HepG2 (cell line): ENCODE measurements around the gene MAN2A1. TPM values are rescaled to one million over a fixed set of nuclear protein-coding genes. Genes with fewer than 3 reads are reported as not detected.

ENCODE experiments used
- DR1 ChIP-seq: sonication (generic); formaldehyde crosslinking; IDR thresholded peaks from 2 replicates; pipeline ENCODE4 v1.8.0; 2021; ENCODE audit warnings: mild to moderate bottlenecking, missing genetic modification reagents, inconsistent platforms
- ETV5 ChIP-seq: IDR thresholded peaks from 2 replicates; pipeline ENCODE4 v1.6.1; 2018; ENCODE audit warnings: missing biosample characterization, missing genetic modification reagents, inconsistent platforms, borderline replicate concordance
- HNF4G ChIP-seq, 2 experiments: sonication (generic) in 1 of 2; formaldehyde crosslinking in 1 of 2; IDR thresholded peaks; 2 replicates each; pipeline versions ENCODE4 v1.4.0 to v1.6.1; 2011 to 2020; ENCODE audit warnings: borderline replicate concordance in 2 of 2, low read depth in 2 of 2, mild to moderate bottlenecking in 2 of 2, low read length in 1 of 2, missing genetic modification reagents in 1 of 2, moderate library complexity in 1 of 2
- MAF1 ChIP-seq: sonication (generic); formaldehyde crosslinking; IDR thresholded peaks from 2 replicates; pipeline ENCODE4 v1.5.0; 2020; ENCODE audit warnings: missing genetic modification reagents, borderline replicate concordance
- MEIS1 ChIP-seq: sonication (generic); formaldehyde crosslinking; IDR thresholded peaks from 2 replicates; pipeline ENCODE4 v1.9.0; 2021; ENCODE audit warnings: mild to moderate bottlenecking, missing genetic modification reagents, moderate library complexity, borderline replicate concordance
- NR2F6 ChIP-seq, 2 experiments: IDR thresholded peaks; 2 replicates each; pipeline ENCODE4 v1.6.1; 2016; ENCODE audit warnings: antibody characterized with exemption in 1 of 2, mild to moderate bottlenecking in 1 of 2
- ONECUT2 ChIP-seq: sonication (generic); formaldehyde crosslinking; IDR thresholded peaks from 2 replicates; pipeline ENCODE4 v1.4.0; 2020; ENCODE audit warnings: missing genetic modification reagents
- YEATS4 ChIP-seq: sonication (generic); formaldehyde crosslinking; IDR thresholded peaks from 2 replicates; pipeline ENCODE4 v1.4.0; 2020; ENCODE audit warnings: missing genetic modification reagents, borderline replicate concordance
- ZFP62 ChIP-seq: sonication (generic); formaldehyde crosslinking; IDR thresholded peaks from 2 replicates; pipeline ENCODE4 v1.4.0; 2020; ENCODE audit warnings: missing genetic modification reagents
- ZNF563 ChIP-seq: sonication (generic); formaldehyde crosslinking; IDR thresholded peaks from 2 replicates; pipeline ENCODE4 v1.8.0; 2022; ENCODE audit warnings: mild to moderate bottlenecking, moderate library complexity, missing genetic modification reagents
- polyA plus RNA-seq, 8 experiments: library from polyadenylated mRNA; depleted of rRNA in 3 of 8; stranded (reverse) in 7 of 8; unstranded in 1 of 8; fragments of >200 nt; fragmentation: Illumina TruSeq in 4 of 8; extraction: Trizol in 4 of 8; gene quantifications; 2 replicates each; pipeline versions ENCODE4 v1.2.1 to v1.2.3, GENCODE V29; 2011 to 2016; ENCODE audit warnings: low read depth in 4 of 8, missing spikeins in 1 of 8, mixed read lengths in 1 of 8; ENCODE audit not compliant: insufficient read depth in 1 of 8
- total RNA-seq, 5 experiments: library from RNA; depleted of rRNA; stranded (reverse); fragments of >200 nt; fragmentation: Illumina TruSeq; extraction: Trizol; gene quantifications; 2 replicates each; pipeline ENCODE4 v1.2.3, GENCODE V29; 2016; ENCODE audit warnings: low read depth in 1 of 5
- TF ChIP-seq, protein P1 (sequence below): sonication (generic); formaldehyde crosslinking; IDR thresholded peaks from 2 replicates; pipeline ENCODE4 v1.5.0; 2020; ENCODE audit warnings: missing genetic modification reagents, mild to moderate bottlenecking, borderline replicate concordance
- TF ChIP-seq, protein P2 (sequence below): sonication (generic); formaldehyde crosslinking; IDR thresholded peaks from 2 replicates; pipeline ENCODE4 v1.4.0; 2020; ENCODE audit warnings: missing genetic modification reagents
- TF ChIP-seq, protein P3 (sequence below): sonication (generic); formaldehyde crosslinking; IDR thresholded peaks from 2 replicates; pipeline ENCODE4 v1.4.0; 2020; ENCODE audit warnings: missing genetic modification reagents, mild to moderate bottlenecking, borderline replicate concordance
- TF ChIP-seq, protein P4 (sequence below): sonication (generic); formaldehyde crosslinking; IDR thresholded peaks from 2 replicates; pipeline ENCODE4 v1.4.0; 2020; ENCODE audit warnings: missing genetic modification reagents
- TF ChIP-seq, protein P5 (sequence below): IDR thresholded peaks from 2 replicates; pipeline ENCODE4 v1.6.1; 2016; ENCODE audit warnings: low read depth
- TF ChIP-seq, protein P6 (sequence below): sonication (generic); formaldehyde crosslinking; IDR thresholded peaks from 2 replicates; pipeline ENCODE4 v1.8.0; 2022; ENCODE audit warnings: low read depth, missing genetic modification reagents
- TF ChIP-seq, protein P7 (sequence below): sonication (generic); formaldehyde crosslinking; IDR thresholded peaks from 2 replicates; pipeline ENCODE4 v1.5.1; 2020; ENCODE audit warnings: missing genetic modification reagents, mild to moderate bottlenecking, borderline replicate concordance

The MAN2A1 gene
- total and polyA plus RNA-seq, 2 of the 13 experiments (the other 11 are each of a cell fraction or from before 2014, with no cell fraction given) = 56.2 to 80.5 TPM

DNA sequence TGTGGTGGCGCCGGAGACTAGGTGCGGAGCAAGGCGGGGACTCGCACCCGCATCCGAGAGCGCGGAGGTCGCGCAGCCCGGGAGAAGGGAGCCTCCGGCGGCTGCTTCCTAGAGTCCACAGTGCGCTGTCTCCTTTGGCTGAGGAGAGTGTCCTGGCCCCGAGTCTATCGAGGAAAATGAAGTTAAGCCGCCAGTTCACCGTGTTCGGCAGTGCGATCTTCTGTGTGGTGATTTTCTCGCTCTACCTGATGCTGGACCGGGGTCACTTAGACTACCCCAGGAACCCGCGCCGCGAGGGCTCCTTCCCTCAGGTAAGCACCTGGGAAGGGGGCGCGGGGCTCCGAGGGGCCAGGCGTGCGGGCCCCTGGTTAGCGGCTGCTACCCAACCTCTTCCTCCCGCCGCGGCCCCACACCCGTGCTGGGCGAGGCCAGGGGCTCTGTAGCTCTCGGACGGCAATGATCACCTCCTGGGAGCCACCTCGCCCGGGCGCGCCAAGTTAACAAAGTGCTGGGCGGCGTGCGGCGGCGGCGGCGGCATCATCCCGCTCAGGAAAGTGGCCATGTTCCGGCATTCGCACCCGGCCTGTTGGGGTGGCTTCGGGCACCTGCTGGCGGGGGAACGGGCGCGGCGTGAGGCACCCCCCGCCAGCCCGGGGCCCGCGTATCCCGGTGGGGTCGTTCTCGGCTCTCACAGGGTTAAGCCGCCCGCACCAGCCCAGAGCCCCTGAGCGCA lies 681 bp downstream of the MAN2A1 start (continued):
- TF ChIP-seq ZFP62 (no peak), NR2F6 (IDR thresholded peaks at IDR 0.05) (no peak), NR2F6 (CRISPR knock-in tag; IDR thresholded peaks at IDR 0.05) (no peak), HNF4G (IDR thresholded peaks at IDR 0.05; ENCODE audit: borderline replicate concordance, low read depth, low read length) (no peak), HNF4G (CRISPR knock-in tag; IDR thresholded peaks at IDR 0.05; ENCODE audit: borderline replicate concordance, low read depth) (no peak), MAF1 (CRISPR knock-in tag) (no peak), ETV5 (0 out of 2 replicates have a peak, but pooled peaks have one; percentile 8), ONECUT2 (no peak), DR1 (no peak), ZNF563 (CRISPR knock-in tag) (0 out of 2 replicates have a peak, but pooled peaks have one; percentile 39), MEIS1 (CRISPR knock-in tag) (no peak), YEATS4 (CRISPR knock-in tag) (peak; percentile 12; the same call in 1 of the 2 replicates)
- TF ChIP-seq, protein P1, sequence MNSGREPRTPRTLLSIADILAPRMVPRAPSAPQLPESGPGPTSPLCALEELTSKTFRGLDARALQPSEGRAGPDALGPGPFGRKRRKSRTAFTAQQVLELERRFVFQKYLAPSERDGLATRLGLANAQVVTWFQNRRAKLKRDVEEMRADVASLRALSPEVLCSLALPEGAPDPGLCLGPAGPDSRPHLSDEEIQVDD = no peak
- TF ChIP-seq, protein P2, sequence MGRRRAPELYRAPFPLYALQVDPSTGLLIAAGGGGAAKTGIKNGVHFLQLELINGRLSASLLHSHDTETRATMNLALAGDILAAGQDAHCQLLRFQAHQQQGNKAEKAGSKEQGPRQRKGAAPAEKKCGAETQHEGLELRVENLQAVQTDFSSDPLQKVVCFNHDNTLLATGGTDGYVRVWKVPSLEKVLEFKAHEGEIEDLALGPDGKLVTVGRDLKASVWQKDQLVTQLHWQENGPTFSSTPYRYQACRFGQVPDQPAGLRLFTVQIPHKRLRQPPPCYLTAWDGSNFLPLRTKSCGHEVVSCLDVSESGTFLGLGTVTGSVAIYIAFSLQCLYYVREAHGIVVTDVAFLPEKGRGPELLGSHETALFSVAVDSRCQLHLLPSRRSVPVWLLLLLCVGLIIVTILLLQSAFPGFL (CRISPR knock-in tag) = no peak
- TF ChIP-seq, protein P3, sequence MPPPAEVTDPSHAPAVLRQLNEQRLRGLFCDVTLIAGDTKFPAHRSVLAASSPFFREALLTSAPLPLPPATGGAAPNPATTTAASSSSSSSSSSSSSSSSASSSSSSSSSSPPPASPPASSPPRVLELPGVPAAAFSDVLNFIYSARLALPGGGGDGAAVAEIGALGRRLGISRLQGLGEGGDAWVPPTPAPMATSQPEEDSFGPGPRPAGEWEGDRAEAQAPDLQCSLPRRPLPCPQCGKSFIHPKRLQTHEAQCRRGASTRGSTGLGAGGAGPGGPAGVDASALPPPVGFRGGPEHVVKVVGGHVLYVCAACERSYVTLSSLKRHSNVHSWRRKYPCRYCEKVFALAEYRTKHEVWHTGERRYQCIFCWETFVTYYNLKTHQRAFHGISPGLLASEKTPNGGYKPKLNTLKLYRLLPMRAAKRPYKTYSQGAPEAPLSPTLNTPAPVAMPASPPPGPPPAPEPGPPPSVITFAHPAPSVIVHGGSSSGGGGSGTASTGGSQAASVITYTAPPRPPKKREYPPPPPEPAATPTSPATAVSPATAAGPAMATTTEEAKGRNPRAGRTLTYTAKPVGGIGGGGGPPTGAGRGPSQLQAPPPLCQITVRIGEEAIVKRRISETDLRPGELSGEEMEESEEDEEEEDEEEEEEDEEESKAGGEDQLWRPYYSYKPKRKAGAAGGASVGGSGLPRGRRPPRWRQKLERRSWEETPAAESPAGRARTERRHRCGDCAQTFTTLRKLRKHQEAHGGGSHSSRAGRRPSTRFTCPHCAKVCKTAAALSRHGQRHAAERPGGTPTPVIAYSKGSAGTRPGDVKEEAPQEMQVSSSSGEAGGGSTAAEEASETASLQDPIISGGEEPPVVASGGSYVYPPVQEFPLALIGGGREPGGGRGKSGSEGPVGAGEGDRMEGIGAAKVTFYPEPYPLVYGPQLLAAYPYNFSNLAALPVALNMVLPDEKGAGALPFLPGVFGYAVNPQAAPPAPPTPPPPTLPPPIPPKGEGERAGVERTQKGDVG (CRISPR knock-in tag) = no peak
- TF ChIP-seq, protein P4, sequence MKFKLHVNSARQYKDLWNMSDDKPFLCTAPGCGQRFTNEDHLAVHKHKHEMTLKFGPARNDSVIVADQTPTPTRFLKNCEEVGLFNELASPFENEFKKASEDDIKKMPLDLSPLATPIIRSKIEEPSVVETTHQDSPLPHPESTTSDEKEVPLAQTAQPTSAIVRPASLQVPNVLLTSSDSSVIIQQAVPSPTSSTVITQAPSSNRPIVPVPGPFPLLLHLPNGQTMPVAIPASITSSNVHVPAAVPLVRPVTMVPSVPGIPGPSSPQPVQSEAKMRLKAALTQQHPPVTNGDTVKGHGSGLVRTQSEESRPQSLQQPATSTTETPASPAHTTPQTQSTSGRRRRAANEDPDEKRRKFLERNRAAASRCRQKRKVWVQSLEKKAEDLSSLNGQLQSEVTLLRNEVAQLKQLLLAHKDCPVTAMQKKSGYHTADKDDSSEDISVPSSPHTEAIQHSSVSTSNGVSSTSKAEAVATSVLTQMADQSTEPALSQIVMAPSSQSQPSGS (CRISPR knock-in tag) = 0 out of 2 replicates have a peak, but pooled peaks have one; percentile 14
- TF ChIP-seq, protein P5, sequence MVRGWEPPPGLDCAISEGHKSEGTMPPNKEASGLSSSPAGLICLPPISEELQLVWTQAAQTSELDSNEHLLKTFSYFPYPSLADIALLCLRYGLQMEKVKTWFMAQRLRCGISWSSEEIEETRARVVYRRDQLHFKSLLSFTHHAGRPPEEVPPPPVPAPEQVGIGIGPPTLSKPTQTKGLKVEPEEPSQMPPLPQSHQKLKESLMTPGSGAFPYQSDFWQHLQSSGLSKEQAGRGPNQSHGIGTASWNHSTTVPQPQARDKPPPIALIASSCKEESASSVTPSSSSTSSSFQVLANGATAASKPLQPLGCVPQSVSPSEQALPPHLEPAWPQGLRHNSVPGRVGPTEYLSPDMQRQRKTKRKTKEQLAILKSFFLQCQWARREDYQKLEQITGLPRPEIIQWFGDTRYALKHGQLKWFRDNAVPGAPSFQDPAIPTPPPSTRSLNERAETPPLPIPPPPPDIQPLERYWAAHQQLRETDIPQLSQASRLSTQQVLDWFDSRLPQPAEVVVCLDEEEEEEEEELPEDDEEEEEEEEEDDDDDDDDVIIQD (CRISPR knock-in tag) = no peak
- TF ChIP-seq, protein P6, sequence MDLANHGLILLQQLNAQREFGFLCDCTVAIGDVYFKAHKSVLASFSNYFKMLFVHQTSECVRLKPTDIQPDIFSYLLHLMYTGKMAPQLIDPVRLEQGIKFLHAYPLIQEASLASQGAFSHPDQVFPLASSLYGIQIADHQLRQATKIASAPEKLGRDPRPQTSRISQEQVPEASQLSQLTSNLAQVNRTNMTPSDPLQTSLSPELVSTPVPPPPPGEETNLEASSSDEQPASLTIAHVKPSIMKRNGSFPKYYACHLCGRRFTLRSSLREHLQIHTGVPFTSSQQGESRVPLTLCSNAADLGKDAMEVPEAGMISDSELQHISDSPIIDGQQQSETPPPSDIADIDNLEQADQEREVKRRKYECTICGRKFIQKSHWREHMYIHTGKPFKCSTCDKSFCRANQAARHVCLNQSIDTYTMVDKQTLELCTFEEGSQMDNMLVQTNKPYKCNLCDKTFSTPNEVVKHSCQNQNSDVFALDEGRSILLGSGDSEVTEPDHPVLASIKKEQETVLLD (CRISPR knock-in tag) = no peak
- TF ChIP-seq, protein P7, sequence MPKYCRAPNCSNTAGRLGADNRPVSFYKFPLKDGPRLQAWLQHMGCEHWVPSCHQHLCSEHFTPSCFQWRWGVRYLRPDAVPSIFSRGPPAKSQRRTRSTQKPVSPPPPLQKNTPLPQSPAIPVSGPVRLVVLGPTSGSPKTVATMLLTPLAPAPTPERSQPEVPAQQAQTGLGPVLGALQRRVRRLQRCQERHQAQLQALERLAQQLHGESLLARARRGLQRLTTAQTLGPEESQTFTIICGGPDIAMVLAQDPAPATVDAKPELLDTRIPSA (CRISPR knock-in tag) = 0 out of 2 replicates have a peak, but pooled peaks have one; percentile 19
